ENCODE results near the gene CTU2. TPM values are rescaled to one million over a fixed set of nuclear protein-coding genes. Genes with fewer than 3 reads are reported as not detected.
A peak's percentile ranks its signal among the peaks of the same experiment; 100 is the strongest.

The CTU2 gene
- total RNA-seq, 4 donors from 2014 or later, result 0.88 to 20.3 (median 14.6) TPM

GRCh38 chr16:88686062-88686438 is 20.3 kb upstream of the CTU2 start:
- TF ChIP-seq POLR2A (IDR thresholded peaks at IDR 0.05) (no peak), CTCF (IDR thresholded peaks at IDR 0.05) (no peak)
- peak overlapping the region; percentile 12 to 31 for H3K4me3 ChIP-seq
- no peaks in the 10 kb centered on the region for H3K36me3 ChIP-seq
- H3K9me3 ChIP-seq, result no peaks in the 10 kb centered on the region
- no peak overlapping the region for H3K27ac ChIP-seq
- intact Hi-C loops (cut with DNase I; ENCODE audit: low total_unique reads), result no loop called here
- H3K27me3 ChIP-seq, result peaks cover 15 to 35% of the 10 kb centered on the region in 2 donors
- H3K4me1 ChIP-seq, result peaks cover 0 to 17% of the 10 kb centered on the region in 2 donors
- no peak for DNase-seq

- no peaks in the 10 kb centered on the region for H3K36me3 ChIP-seq
- H3K4me1 ChIP-seq, result peaks cover 0 to 17% of the 10 kb centered on the region in 2 donors
- TF ChIP-seq POLR2A (IDR thresholded peaks at IDR 0.05) (no peak), CTCF (IDR thresholded peaks at IDR 0.05) (no peak)
- H3K4me3 ChIP-seq, result peak within 1 kb of the TSS; percentile 12 to 31
- H3K27me3 ChIP-seq, result peaks cover 15 to 30% of the 10 kb centered on the region in 2 donors
- peak in 1 of 2 donors; percentile 58 for DNase-seq
- intact Hi-C loops (cut with DNase I; ENCODE audit: low total_unique reads), result no loop called here
- no peak within 1 kb of the TSS for H3K27ac ChIP-seq
- H3K9me3 ChIP-seq, result no peaks in the 10 kb centered on the region
Measured at GRCh38 chr16:88686439-88687253, 19.7 kb upstream of the CTU2 start, which contains the start of gene SNAI3. Gene SNAI3 (minus strand): TSS chr16:88686507. CDS start chr16:88686406, 101 bp downstream.

- no peak overlapping the region for H3K4me3 ChIP-seq
- H3K9me3 ChIP-seq, result no peaks in the 10 kb centered on the region
- no peak for DNase-seq
- TF ChIP-seq POLR2A (IDR thresholded peaks at IDR 0.05) (no peak), CTCF (IDR thresholded peaks at IDR 0.05) (no peak)
- H3K27me3 ChIP-seq, result peaks cover 15 to 26% of the 10 kb centered on the region in 2 donors
- no peaks in the 10 kb centered on the region for H3K36me3 ChIP-seq
- intact Hi-C loops (cut with DNase I; ENCODE audit: low total_unique reads), result no loop called here
- no peak overlapping the region for H3K27ac ChIP-seq
- H3K4me1 ChIP-seq, result peaks cover 0 to 17% of the 10 kb centered on the region in 2 donors
Measured at GRCh38 chr16:88687254-88687576, 19.1 kb upstream of the CTU2 start.

GRCh38 chr16:88687676-88688012 is 18.7 kb upstream of the CTU2 start:
- no peak overlapping the region for H3K4me3 ChIP-seq
- intact Hi-C loops (cut with DNase I; ENCODE audit: low total_unique reads), result no loop called here
- H3K4me1 ChIP-seq, result peaks cover 0 to 17% of the 10 kb centered on the region in 2 donors
- no peaks in the 10 kb centered on the region for H3K9me3 ChIP-seq
- no peak overlapping the region for H3K27ac ChIP-seq
- no peak for TF ChIP-seq POLR2A (IDR thresholded peaks at IDR 0.05)
- DNase-seq, result no peak
- no peaks in the 10 kb centered on the region for H3K36me3 ChIP-seq
- peaks cover 15 to 24% of the 10 kb centered on the region in 2 donors for H3K27me3 ChIP-seq

GRCh38 chr16:88688013-88688778 is 18.1 kb upstream of the CTU2 start:
- peaks cover 0 to 17% of the 10 kb centered on the region in 2 donors for H3K4me1 ChIP-seq
- intact Hi-C loops (cut with DNase I; ENCODE audit: low total_unique reads), result no loop called here
- no peaks in the 10 kb centered on the region for H3K36me3 ChIP-seq
- TF ChIP-seq CTCF (IDR thresholded peaks at IDR 0.05), result no peak
- no peak for TF ChIP-seq POLR2A (IDR thresholded peaks at IDR 0.05)
- no peak for DNase-seq
- H3K9me3 ChIP-seq, result no peaks in the 10 kb centered on the region
- no peak overlapping the region for H3K27ac ChIP-seq
- no peak overlapping the region for H3K4me3 ChIP-seq
- peaks cover 15 to 24% of the 10 kb centered on the region in 2 donors for H3K27me3 ChIP-seq
